Pancreas (tissue), 10 donors: ENCODE measurements around the gene GFI1B. TPM values are rescaled to one million over a fixed set of nuclear protein-coding genes. Genes with fewer than 3 reads are reported as not detected.

Experiments used
- ATAC-seq, 4 donors: fragments of 200-7000 bp; cut with Tn5 transposase; one replicate each; pipeline versions ENCODE4 v1.8.0 to v1.9.1; 2020; ENCODE audit warnings: mild to moderate bottlenecking in 4 of 4, moderate library complexity in 4 of 4
- DNase-seq, 6 donors: peaks; one replicate each; pipeline ENCODE4 v3.0.0-alpha.2; 2020
- FAIRE-seq: peaks from 2 replicates; lab custom pipeline; 2012; peaks lifted over from hg19 to GRCh38; lab: Jason Lieb, UNC
- H3K27ac ChIP-seq, 4 donors: fragments of 200-600 bp; sonication (generic); 1 replicate in 3 of 4; 2 replicates in 1 of 4; pipeline versions ENCODE4 v1.5.0 to v1.8.0; 2020
- H3K27me3 ChIP-seq, 4 donors: fragments of 200-600 bp; one replicate each; pipeline ENCODE4 v1.8.0; 2021
- H3K36me3 ChIP-seq, 3 donors: fragments of 200-600 bp; sonication (generic) in 1 of 3; one replicate each; pipeline versions ENCODE4 v1.5.0 to v1.8.0; 2020 to 2021
- H3K4me1 ChIP-seq, 3 donors: fragments of 200-600 bp; one replicate each; pipeline ENCODE4 v1.8.0; 2021
- H3K4me3 ChIP-seq, 4 donors: fragments of 200-600 bp; sonication (generic) in 2 of 4; one replicate each; pipeline versions ENCODE4 v1.5.0 to v1.8.0; 2020 to 2021
- H3K9me3 ChIP-seq, 4 donors: fragments of 200-600 bp; one replicate each; pipeline ENCODE4 v1.8.0; 2021
- WGBS, 2 donors: extraction: QIAGEN DNeasy Blood & Tissue Kit; methylation state at CpG; one replicate each; pipeline ENCODE4 v1.1.7; 2013; 5-methylcytosine and 5-hydroxymethylcytosine counted together
- intact Hi-C, 3 donors: fragments of 100-400 bp; cut with DNase I; formaldehyde crosslinking; loops; one replicate each; pipeline versions ENCODE4 v1.11.1 to v1.14.2; 2022
- polyA plus RNA-seq, 2 donors: library from polyadenylated mRNA; stranded (reverse); fragments of 200-250 nt; gene quantifications; one replicate each; pipeline ENCODE4 v1.2.3, GENCODE V29; 2013
- total RNA-seq, 6 donors: library from RNA; stranded (reverse); fragmentation: NEBNext Ultra II Directional in 4 of 6; extraction: Animal tissue kit (Norgen Biotek cat#: 25700) in 4 of 6; gene quantifications; one replicate each; pipeline versions ENCODE4 v1.2.1 to v1.2.4, GENCODE V29; 2021 to 2023
- TF ChIP-seq, protein P1 (sequence below), 4 donors: fragments of 200-600 bp; sonication (generic) in 3 of 4; IDR thresholded peaks; one replicate each; pipeline versions ENCODE4 v1.5.0 to v1.8.0; 2021; ENCODE audit warnings: antibody characterized with exemption in 4 of 4
- donor health status: healthy with polysubstance abuse.
- donor health status: DM: no; HTN: no; CAD: no; lungs with moderate emphysema.
- donor health status: DM: no; HTN: no; CAD: no.
- donor health status: control.
- donor health status: control.
- donor health status: Bipolar disorder and iron deficiency.
- donor health status: DM: yes; HTN: yes; CAD: no.
- donor health status: DM: no; HTN: no; CAD: no.
- donor health status: DM: no; HTN: no; CAD: no.
- donor health status: DM: yes; HTN: yes; CAD: no.

GFI1B gene
- total RNA-seq (under 1 TPM in 2 of 6 donors, not detected in 4; 0.09 to 0.31 TPM), polyA plus RNA-seq (under 1 TPM in 1 of 2 donors, not detected in 1; 0.14 TPM)

DNA sequence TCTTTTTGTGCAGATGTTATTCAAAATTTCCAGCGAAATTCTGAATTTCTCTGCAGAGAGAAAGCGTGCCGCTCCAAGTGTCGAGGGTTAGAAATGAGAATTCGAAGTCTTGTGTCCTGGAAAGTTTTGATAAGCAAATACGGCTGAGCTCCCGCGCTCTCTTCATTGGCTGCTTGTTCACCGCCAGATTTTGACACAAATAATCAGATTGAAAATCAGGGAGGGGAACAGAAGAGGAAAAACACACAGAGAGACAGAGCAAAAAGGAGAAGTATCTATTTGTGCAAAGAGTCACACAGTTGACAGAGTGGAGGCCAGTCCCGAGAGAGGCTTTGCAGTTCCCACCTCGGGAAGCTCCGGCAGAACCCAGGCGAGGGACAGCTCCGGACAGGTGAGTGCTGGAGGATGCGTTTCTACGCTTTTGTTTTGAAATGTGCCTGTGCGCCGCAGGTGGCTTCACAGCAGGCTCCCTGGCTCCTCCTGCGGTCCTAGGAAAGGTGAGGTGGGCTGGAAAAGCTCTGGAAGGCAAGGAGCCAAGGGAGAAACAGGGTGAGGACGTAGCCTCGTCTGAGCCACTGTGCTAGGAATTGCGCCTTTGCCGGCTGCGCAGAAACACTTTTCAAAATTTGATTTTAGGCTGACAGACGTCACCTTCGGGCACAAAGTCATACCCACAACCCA, at the start of gene GFI1B:
Gene GFI1B, plus strand, starts transcription at position 244 of the 681 bp plus-strand sequence. CDS start 7,985 bp downstream, outside the sequence.
- no peaks in the 10 kb centered on the region for H3K27me3 ChIP-seq
- no peaks in the 10 kb centered on the region for H3K9me3 ChIP-seq
- 25 to 28% methylated on average over 26 of the region's 26 CpGs for WGBS, 2 donors
- no peak within 1 kb of the TSS for H3K4me3 ChIP-seq
- no peaks in the 10 kb centered on the region for H3K36me3 ChIP-seq
- no peak within 1 kb of the TSS for H3K27ac ChIP-seq
- intact Hi-C loops, result no loop called here
- peak in 2 of 4 donors; percentile 20 to 27 for ATAC-seq
- DNase-seq, result no peak
- TF ChIP-seq, protein P1, sequence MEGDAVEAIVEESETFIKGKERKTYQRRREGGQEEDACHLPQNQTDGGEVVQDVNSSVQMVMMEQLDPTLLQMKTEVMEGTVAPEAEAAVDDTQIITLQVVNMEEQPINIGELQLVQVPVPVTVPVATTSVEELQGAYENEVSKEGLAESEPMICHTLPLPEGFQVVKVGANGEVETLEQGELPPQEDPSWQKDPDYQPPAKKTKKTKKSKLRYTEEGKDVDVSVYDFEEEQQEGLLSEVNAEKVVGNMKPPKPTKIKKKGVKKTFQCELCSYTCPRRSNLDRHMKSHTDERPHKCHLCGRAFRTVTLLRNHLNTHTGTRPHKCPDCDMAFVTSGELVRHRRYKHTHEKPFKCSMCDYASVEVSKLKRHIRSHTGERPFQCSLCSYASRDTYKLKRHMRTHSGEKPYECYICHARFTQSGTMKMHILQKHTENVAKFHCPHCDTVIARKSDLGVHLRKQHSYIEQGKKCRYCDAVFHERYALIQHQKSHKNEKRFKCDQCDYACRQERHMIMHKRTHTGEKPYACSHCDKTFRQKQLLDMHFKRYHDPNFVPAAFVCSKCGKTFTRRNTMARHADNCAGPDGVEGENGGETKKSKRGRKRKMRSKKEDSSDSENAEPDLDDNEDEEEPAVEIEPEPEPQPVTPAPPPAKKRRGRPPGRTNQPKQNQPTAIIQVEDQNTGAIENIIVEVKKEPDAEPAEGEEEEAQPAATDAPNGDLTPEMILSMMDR (IDR thresholded peaks at IDR 0.05), result no peak
- H3K4me1 ChIP-seq, result no peaks in the 10 kb centered on the region
- no peak for FAIRE-seq

DNA sequence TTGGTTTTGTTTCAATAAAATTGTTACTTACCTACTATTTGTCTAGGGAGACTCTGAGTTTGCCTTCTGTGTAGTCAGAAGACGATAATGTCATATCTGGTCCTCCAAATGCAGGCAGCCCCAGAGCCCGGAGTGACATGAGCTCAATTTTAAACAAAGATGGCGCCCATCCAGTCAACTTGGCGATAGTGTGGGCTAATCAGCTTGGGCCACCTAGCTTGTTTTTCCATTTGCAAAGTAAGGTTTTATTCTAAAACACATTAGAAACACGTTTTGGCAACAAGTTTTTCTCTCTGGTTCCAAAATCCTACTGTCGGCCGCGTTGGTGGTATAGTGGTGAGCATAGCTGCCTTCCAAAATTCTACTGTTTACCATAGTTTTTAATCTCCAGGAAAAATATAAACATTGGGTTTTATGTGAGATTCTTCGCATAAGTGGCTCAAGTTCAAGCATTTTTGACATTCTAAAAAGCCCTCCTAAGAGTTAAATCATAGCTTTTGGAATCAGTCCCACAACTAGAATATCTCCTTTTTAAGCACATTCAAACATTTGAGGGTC, 47.2 kb upstream of the GFI1B start:
- FAIRE-seq (no peak), ATAC-seq (no peak), DNase-seq (no peak)
- WGBS, 2 donors, result 90 to 95% methylated on average over 9 of the region's 9 CpGs
- Histone ChIP-seq H3K36me3 (peaks cover 0 to 18% (median 5%) of the 10 kb centered on the region in 3 donors), H3K4me1 (no peaks in the 10 kb centered on the region), H3K9me3 (no peaks in the 10 kb centered on the region), H3K4me3 (no peak overlapping the region), H3K27me3 (no peaks in the 10 kb centered on the region), H3K27ac (no peak overlapping the region)
- intact Hi-C loops, result no loop called here
- TF ChIP-seq, protein P1 (IDR thresholded peaks at IDR 0.05), result no peak

DNA sequence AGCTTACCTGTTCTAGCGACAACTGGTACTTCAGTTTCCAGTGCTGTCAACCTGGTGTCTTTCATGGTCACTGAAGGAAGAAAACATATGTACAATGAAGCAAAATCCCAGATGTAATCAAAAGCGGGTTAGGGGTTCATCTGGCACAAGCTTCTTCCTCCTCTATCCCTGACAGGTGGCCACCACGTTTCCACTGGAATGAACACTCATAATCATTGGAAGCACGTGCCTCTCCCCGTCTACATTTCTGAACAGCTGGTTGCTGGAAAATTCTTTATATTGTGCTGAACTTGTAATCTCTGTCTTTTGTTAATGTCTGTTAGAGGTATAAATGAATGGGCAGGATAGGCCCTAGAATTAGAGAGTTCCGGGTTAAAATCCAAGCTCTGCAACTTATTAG, 43.5 kb upstream of the GFI1B start:
- DNase-seq (no peak), ATAC-seq (no peak), FAIRE-seq (no peak)
- Histone ChIP-seq H3K36me3 (no peaks in the 10 kb centered on the region), H3K4me3 (no peak overlapping the region), H3K4me1 (peaks cover 0 to 5% (median 0%) of the 10 kb centered on the region in 3 donors), H3K27me3 (no peaks in the 10 kb centered on the region), H3K27ac (no peak overlapping the region), H3K9me3 (no peaks in the 10 kb centered on the region)
- intact Hi-C loops, result no loop called here
- 88 to 90% methylated on average over 6 of the region's 6 CpGs for WGBS, 2 donors
- TF ChIP-seq, protein P1 (IDR thresholded peaks at IDR 0.05), result no peak

DNA sequence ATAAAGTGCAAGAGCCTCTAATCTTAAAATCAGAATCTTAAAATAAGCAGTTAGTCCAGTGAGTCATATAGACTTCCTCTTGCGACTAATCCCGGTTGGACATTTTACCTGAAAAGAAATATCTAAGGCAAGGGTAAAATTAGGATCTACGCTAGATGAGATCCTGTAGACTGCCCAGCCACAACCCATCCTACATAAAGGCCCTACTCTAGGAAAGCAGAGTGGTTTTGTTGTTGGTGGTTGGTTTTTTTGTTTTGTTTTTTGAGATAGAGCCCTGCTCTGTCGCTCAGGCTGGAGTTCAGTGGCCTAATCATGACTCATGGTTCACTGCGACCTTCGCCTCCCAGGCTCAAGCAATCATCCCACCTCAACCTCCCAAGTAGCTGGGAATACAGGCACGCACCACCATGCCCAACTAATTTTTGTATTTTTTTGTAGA, 41.0 kb upstream of the GFI1B start:
- Histone ChIP-seq H3K4me3 (no peak overlapping the region), H3K36me3 (no peaks in the 10 kb centered on the region), H3K4me1 (peaks cover 2 to 14% (median 2%) of the 10 kb centered on the region in 3 donors), H3K9me3 (no peaks in the 10 kb centered on the region), H3K27me3 (no peaks in the 10 kb centered on the region), H3K27ac (no peak overlapping the region)
- no peak for FAIRE-seq
- DNase-seq, result no peak
- no peak for ATAC-seq
- intact Hi-C loops, result no loop called here
- 97% methylated on average over 7 of the region's 7 CpGs for WGBS, 2 donors
- TF ChIP-seq, protein P1 (IDR thresholded peaks at IDR 0.05), result no peak

DNA sequence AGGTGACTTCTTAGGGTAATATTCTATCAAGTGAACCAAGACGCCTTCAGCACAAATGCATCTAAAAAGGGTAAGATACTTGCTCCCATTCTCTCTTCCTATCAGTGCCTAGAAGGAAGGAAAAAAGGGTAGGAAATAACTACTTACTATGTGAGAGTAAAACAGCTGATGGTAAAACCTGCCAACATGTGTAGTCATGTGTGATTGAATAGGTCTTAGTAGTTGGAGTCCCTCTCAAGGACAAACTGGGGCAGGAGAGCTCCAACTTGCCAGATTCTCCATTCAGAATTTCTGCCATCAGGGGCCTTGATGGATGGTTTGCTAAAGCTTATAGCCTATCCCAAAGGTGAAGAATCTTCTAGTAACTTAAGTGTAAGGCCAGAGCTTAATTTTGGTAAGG, 39.3 kb upstream of the GFI1B start:
- TF ChIP-seq, protein P1 (IDR thresholded peaks at IDR 0.05), result no peak
- H3K27me3 ChIP-seq, result no peaks in the 10 kb centered on the region
- no peak overlapping the region for H3K4me3 ChIP-seq
- H3K27ac ChIP-seq, result no peak overlapping the region
- no peaks in the 10 kb centered on the region for H3K9me3 ChIP-seq
- 46 to 55% methylated on average over 1 of the region's 1 CpG for WGBS, 2 donors
- intact Hi-C loops, result no loop called here
- DNase-seq, result peak in 1 of 6 donors; percentile 17
- FAIRE-seq, result no peak
- peak; percentile 56 to 78 (median 69) for ATAC-seq
- H3K36me3 ChIP-seq, result no peaks in the 10 kb centered on the region
- peaks cover 12 to 28% (median 15%) of the 10 kb centered on the region in 3 donors for H3K4me1 ChIP-seq
